GM19452 (cell line): Measurements from ENCODE around the gene NPM3.

Experiments used
- ATAC-seq: cut with Tn5 transposase; IDR thresholded peaks from one replicate; pipeline ENCODE4 v1.9.1; 2021; ENCODE audit not compliant: unreplicated experiment

NPM3 gene

DNA sequence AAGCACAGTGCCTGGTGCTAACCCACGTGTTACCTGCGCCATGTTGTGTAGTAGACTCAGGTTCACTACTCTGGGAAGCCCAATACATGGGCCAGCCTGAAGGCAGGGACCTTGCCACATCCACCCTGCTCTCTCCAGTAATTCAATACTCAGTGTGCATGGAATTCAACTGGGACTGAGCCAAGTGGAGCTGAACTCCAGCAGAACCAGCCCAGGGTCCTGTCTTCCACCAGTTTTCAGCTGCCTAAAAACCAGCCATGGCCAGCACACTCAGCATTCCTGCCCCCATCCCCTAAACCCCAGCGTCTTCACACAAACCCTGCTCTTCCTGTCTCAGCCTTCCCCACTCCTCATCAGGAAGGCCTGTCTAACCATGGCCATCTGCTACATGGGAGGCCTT lies 22.7 kb downstream of the NPM3 start:
- no peak for ATAC-seq

- no peak for ATAC-seq
Measured at GRCh38 chr10:101759309-101760247, 23.7 kb downstream of the NPM3 start.

DNA sequence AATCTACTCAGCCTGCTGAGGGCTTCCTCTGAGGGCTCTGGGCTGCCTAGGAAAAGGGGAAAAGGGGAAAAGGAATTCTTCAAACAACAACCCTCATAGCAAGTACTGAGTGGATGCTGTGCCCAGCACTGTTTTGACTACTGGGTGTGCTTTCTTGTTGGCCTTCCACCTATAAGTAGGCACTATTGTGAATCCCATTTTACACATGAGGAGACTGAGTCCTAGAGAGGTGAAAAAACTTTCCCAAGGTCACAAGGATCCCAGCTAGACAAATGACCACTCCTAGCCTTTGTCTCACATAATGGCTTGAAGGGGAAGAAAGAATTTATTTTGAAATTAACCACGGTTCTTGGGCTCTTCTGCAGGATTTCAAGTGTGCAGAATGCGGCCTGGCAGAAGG lies 24.4 kb downstream of the NPM3 start:
- no peak for ATAC-seq

- ATAC-seq = no peak
Measured at GRCh38 chr10:101752241-101752640, 31.0 kb downstream of the NPM3 start.

- no peak for ATAC-seq
Measured at GRCh38 chr10:101749047-101750016, 33.9 kb downstream of the NPM3 start.

DNA sequence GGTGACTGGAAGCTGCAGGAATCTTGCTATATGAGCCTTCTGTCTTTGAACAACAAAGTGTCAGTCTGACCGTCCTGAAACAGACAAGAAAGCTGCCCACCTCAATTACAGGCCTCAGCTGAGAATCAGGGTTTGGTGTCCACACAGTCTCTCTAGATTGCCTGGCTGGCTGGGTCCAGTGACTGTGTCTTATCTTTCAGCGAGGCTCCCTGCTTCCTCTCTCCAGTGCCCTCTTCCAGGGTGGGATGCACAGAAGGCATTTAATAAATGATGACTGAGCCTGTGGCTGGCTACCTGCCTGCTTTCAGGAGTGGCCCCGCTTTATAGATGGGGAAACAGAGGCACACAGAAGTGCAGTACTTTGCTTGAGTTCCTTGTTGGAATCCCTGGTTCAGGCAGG lies 34.8 kb downstream of the NPM3 start:
- ATAC-seq = no peak

- no peak for ATAC-seq
Measured at GRCh38 chr10:101745074-101745696, 38.1 kb downstream of the NPM3 start.

DNA sequence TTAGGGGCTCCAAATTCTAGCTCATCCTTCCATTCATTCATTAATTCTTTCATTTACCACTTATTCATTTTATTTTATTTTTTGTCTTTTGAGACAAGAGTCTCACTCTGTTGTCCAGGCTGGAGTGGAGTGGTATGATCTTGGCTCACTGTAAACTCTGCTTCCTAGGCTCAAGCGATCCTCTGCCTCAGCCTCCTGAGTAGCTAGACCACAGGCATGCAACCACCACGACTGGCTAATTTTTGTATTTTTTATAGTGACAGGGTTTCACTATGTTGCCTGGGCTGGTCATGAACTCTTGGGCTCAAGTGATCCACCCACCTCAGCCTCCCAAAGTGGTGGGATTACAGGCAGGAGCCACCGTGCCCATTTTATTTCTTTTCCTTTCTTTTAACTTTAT lies 39.0 kb downstream of the NPM3 start:
- no peak for ATAC-seq

DNA sequence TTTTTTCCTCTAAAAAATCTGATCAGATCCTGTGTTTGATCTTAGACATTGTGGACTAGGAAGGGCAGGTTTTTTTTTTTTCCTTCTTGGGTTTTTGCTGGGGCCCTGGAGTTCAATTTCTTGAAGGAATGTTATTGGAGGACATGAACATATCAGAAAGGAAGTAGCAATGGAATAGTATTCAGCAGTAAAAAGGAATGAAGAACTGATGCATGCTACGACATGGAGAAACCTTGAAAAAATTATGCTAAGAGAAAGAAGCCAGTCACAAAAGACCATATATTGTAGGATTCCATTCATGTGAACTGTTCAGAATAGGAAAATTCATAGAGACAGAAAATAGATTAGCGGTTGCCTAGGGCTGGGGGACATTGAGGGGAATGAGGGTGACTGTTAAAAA lies 41.3 kb downstream of the NPM3 start:
- no peak for ATAC-seq

DNA sequence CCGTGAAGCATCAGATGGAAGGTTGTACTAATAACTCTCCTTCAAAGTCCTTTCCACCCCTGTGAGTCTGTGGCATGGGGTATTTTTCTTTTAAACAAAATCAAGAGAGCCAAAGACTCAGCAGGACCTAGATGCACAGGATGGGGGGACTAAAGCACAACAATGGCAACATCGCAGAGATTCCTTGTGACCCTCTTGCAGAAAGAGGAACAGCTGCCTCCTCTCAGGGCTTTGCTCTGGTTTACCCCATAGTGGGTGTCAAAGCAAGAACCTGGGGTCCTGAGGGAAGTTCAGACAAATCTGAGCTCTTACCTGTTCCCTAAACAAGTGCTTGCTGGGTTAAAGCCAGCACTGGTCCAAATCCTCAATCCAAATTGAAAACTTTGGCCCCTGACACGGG lies 46.6 kb downstream of the NPM3 start:
- no peak for ATAC-seq

DNA sequence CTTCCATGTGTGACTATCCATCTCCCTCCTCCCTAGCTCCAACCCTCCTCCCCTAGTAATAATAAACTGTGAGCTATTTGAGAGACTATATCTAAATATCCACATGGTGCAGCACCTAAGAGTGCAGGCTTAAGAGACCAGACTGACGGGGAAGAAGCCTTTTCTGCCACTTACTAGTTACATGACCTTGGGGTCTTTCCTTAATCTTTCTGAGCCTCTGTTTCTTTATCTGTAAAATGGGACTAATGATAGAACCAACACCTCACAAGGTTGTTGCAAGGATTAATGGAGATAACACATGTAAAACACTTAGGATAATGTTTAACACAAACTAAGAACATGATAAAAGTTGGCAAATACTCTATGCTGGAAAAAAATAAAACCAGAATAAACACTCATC lies 51.1 kb downstream of the NPM3 start:
- ATAC-seq = no peak
